Stimulated activated CD8-positive, alpha-beta memory T cell treated with anti-CD3 and anti-CD28 coated beads, Interleukin-4, amount 100 ng/mL, for 4 hours (primary cell): Measurements from ENCODE around the gene MTUS2.
"Not testable (repeated sequence)": the region's sequence is repeated elsewhere in the genome, so short reads cannot be mapped to it uniquely, and the experiment has no call there.

Experiments used
- DNase-seq, 2 donors: peaks; one replicate each; pipeline ENCODE4 v3.0.0-alpha.2; 2020; ENCODE audit warnings: low read depth in 2 of 2, low spot score in 1 of 2

Gene MTUS2

DNA sequence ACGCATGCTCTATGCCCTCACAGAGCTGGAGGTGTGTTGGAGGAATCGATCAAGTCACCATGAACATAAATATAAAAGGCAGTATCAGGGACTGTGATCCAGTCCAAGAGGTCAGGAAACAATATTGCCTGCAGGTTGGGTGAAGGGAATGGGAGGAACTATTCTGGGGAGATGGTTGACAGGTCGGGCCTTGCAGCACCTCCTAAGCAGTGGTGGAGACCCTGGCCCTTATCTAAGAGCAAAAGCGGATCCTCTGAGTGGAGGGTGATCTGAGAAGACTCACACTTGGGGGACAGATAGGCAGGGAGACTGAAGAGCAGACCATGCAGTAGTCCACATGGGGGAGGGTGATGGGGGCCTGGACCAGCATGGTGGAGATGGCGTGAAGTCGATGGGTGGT, 561.9 kb downstream of the MTUS2 start:
- no peak for DNase-seq

DNA sequence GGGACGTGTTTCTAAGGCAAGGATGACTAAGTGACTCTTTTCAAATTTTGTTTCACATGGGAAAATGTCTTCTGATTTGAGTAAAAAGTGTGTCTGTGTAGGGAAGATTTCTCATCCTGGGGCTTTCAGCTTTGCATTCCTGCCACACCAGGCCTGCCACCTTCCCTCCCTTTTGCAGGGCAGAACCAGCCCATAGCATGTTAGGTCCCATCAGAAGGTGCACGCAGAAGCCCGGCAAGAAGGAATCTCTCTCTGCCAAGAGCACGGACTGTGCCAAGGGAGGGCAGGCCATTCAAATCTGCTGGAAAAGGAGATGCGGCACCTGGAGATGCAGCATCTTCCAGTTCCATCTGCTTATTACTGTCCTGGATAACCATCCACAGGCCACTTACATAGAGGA, 563.3 kb downstream of the MTUS2 start:
- no peak for DNase-seq

DNA sequence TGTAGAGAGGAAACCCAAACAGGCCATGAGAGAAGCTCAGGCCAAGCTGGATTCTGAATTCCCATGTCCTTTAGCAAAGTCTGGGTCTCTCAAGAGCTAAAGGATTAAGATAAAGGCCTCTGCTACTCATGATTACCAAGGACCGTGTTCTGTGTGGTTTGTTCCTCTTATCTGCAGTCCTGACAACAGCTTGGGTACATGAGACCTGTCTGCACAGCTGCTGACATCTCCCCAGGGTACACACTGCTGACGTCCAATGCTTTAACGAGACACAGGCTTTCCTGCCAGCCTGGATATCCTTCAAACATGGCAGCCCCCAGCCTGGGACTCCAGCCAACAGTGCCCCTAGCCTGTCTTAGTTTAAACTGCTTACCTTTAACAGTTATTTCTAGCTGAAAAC, 564.3 kb downstream of the MTUS2 start:
- no peak for DNase-seq

DNA sequence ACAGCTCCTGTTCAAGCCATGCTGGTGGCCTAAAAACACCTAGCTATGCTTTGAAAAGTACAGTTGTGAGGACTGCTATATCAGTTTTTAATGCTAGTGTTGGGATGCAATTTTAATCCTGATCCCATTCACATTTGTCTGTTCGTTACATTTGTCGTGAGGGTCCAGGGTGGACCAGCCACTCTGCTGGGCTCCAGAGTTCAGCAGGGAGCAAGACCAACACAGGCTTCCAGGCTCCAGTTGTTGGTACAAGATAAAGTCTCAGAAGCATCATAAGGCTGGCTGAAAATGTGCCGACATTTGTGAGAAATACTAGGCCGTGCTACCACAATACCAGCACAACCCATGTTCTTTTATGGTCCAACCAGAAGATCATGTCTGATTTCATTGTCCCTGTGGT, 564.7 kb downstream of the MTUS2 start:
- DNase-seq = no peak

DNA sequence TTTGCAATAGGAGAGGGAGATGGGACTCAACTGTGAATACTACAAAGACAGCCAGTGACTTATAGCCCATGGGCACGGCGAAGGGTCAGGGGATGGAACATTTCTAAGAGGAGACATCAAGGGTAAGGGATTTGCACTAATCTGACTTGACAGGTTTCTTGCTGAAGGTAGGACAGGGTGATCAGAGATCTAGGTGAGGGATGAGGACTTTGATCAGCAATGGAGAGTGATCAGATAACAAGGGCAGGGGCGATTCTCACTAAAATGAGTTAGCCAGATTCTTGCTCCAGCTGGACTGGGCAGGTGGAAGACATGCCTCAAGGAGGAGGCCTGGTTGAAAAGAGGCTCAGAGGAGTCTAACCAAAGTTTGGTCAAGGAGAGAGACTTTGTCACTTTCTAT, 566.1 kb downstream of the MTUS2 start:
- DNase-seq = no peak

DNA sequence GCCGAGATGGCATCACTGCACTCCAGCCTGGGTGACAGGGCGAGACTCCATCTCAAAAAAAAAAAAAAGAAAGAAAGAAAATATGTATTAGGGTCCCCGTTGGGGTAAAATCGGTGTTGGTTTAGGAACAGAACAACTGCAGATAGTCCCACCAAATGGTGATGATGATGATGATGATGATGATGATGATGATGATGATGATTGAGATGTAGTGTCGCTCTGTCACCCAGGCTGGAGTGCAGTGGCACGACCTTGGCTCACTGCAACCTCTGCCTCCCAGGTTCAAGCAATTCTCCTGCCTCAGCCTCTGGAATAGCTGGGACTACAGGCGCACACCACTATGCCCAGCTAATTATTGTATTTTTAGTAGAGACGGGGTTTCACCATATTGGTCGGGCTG, 570.5 kb downstream of the MTUS2 start:
- not testable (repeated sequence) for DNase-seq

DNA sequence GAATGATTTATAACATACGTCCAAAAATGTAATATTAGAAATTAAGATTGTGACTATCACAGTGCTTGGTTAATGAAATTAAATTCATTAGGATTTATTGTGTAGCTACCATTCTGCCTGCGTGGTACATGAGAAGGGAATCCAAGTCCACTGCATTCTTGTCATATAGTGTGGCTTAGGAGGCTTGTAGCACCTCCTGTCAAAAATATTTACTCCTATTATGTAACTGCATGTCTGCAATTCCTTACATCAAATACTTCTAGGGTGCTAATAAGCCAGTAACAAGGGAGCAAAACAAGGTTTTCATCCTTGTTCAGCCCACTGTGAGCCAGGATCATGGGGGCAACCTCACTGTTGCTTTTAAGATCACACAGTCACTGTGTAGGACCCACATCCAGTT, 576.3 kb downstream of the MTUS2 start:
- no peak for DNase-seq

DNA sequence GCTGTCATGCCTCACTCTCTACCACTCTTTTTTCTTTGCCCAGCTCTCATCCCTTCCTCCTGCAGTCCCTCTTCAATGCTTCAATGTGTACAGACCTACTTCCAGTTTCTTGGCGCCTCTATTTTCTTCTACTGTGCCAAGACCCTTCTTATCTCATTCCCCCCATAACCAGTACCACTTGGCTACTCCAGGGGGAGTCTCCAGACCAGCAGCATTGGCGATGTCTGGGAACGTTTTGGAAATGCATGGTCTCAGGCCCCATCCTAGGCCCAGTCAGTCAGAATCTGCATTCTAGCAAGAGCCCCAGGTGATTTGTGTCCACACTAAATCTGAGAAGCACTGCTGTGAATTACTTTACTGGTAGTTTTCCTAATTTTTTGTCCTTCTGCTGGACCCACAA, 577.1 kb downstream of the MTUS2 start:
- DNase-seq = no peak

DNA sequence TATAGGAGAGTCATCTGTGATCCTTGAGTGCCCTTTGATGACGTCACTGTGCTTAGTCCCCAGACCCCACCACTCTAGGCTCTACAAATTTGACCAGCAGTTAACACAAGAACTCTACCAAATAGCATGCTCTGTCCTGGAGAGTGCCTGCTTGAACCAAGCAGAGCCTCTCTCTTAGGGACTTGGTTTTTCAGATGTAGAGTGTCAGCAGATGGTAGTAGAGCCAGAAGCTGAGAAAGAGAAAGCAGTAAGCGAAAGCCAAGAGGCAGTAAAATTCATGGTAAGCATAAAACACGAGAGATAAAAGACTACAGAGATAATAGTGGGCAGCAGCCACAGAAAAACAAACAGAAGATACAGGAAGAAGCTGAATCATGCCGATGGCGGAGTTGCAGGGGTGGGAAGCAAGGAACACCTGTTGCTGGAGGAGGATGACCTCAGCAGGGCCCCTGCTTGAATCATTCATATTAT, 582.1 kb downstream of the MTUS2 start:
- DNase-seq = no peak

DNA sequence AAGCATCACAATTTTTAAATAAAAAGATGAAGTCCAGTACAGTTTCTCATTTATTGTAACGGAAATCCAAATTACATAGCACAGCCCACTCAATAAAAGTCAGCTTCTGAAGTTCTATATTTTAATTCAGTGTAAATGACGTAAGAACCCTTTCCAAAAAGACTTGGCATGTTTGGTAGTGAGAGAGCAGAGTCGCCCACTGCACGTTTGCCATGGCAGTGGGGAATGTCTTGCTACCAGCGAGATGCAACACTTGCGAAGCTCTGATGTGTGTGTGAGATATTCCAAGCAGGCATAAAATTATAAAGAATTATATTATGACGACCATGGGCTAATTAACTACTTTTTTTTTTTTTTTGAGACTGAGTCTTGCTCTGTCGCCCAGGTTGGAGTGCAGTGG, 585.3 kb downstream of the MTUS2 start:
- DNase-seq = no peak

DNA sequence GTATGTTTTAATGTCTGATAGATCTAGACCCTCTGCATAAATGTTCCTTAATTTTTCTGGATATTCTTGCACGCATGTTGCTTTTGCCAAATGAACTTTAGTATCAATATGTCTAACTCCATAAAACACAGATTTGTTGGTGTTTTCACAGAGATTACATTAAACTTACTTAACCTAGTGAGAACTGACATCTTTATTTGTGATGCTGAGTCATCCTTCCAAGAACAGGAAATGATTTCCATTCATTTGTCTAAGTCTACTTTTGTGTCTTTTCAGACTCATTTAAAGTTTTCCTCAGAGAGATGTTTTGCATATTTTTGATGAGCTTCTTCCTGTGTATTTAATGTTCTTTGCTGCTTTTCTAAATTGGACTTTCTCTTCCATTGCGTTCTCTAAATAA, 591.3 kb downstream of the MTUS2 start:
- DNase-seq = no peak

DNA sequence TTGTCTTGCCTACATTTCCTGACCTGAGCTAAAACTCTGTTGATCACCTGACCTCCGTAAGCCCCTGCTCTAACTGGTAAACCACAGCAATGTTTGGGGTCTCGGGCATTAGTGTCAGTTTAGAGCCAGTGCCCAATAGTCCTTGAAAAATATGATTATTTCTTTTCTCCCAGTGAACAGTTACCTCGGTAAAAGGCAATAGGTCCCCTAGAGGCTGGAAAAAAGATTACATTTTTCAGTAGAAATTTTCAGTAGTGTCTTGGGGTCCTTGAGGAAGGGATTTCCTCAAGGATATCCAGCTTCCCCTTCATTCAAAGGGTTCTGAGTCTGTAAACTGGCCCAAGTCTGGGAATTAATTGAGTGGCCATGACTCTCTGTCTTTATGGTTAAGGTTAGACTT, 597.9 kb downstream of the MTUS2 start:
- no peak for DNase-seq

DNA sequence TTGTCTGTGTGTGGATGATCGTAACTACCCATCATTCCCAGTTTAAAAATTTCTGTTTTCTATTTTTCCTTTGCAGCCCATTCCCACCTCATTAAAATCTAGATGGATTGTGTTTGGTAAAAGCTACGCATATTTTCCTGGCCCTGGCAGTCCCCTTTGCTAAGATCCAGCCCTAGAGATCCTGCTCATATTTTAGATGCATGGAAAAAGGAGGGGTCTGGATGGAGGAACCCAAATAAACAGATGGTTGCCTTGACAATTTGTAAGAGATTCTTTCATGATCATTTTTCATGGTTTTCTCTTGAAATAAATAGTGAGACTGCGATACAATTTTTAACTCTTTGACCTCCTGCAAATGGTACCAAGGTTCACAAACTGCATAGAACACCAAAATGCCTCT, 601.0 kb downstream of the MTUS2 start:
- DNase-seq = no peak

DNA sequence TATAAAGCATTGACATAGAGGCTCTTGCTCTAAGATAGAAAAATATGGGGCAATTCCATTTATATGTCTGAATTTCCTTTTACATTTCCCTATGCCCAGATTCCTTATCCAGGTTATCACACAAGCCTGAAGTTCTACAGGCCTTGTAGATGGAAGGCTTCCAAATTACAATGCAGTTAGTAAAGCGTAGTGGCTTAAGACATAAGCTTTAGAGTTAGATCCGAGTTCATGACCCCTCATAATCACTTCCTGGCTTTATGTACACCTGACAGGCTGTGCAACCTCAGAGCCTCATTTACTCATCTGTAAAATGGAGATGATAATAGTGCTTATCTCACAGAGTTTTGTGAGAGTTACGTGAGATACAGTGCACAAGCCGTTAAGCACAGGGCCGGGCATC, 601.9 kb downstream of the MTUS2 start:
- DNase-seq = no peak

DNA sequence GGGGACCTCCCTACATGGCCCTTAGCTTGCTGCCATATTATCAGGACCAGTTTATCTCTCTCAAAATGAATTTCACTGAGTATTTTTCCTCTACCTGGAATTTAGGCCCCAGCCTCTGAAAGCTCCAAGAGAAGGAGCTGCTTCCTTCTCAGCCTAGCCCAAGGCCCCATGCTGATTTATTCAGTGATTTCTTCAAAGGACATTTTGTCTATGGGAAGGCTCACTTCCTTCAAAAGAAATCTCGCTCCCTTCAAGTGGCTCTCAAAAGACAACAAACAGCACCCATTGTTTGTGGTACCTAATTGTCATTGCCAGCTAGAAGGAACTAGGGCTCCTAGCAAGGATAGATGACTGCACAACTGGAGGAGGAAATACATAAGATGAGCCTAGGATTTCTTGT, 602.9 kb downstream of the MTUS2 start:
- no peak for DNase-seq

DNA sequence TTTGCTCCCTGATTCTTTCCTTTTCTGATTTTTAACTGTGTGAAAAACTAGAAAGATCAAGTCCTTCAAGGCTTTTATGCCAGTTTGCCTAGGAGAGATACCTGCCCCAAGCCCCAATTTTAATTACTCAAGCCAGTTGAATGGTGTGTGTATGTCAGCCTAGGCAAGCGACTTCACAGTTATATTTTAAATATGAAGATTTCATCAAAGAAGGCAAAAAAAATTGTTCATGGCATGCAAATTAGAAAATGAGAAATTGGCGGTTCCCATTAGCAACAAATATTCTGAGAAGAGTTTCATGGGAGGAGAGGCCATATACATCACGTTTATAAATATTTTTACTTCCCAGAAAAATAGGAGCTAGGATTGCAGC, 607.8 kb downstream of the MTUS2 start:
- DNase-seq = no peak

DNA sequence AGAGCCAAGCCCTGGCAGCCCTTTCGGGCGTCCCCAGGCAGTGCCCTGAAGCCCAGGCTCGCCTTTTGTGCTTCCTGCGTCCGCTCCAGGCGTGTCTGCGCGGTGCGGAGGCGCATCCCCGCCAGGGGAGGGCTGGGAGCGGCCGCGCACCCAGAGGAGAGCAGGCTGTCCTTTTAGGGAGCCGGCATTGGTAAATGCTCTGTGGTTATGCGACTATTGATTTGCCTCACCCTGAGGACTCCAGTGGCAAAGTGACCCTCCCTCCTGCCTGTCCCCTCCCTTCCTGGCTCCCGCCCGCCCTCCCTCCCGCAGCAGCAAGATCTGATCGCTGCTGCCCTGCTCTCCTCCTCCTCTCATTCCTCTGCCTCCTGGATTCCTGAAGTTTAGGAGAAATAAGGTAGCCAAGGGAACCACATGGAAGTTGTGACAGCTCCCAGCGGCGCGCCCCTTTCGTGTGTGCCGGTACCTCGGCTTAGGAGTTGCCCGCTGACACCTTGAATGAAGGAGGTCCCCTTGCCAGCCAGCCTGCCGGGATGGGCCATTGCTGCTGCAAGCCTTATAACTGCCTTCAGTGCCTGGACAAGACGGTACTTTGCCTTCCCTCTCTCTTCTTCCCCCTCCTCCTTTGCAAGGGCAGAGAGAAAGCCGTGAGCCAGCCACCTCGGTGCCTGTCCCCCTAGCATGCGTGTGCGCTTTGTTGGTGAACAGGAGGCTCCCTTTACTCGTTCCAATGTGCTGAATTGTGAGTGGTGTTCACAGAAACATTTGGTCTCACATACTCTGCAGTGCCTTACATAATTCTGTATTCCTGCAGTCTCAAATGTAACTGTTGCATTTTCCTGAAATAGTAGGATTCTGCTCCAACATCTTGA, 608.4 kb downstream of the MTUS2 start:
- DNase-seq = no peak

DNA sequence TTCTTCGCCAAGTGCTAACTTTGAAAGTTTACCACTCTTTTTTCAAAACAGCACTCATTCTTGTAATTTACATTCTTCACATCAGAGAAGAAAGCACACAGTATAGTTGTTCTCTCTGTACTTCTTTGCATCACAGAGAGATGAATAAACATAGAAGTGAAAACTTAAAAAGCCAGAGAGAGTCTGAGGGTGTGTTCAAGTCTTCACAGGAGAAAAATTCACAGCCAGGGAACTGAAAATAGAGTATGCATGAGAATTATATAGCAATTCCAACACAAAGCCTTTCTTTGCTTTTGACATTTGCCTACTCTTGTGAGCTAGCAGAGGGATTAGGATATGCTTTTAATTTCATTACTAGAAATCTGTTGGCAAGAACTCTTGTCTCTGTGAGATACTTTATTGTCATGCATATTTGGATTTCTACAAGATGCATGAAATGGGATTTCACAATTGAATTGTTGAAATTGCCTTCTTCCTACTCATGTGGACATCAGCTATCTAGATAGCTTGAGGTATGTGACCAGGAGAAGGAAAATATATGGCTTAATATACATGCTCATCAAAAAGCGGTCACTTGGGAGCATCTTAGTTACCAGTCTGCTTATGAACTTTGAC, 609.3 kb downstream of the MTUS2 start:
- DNase-seq = no peak

DNA sequence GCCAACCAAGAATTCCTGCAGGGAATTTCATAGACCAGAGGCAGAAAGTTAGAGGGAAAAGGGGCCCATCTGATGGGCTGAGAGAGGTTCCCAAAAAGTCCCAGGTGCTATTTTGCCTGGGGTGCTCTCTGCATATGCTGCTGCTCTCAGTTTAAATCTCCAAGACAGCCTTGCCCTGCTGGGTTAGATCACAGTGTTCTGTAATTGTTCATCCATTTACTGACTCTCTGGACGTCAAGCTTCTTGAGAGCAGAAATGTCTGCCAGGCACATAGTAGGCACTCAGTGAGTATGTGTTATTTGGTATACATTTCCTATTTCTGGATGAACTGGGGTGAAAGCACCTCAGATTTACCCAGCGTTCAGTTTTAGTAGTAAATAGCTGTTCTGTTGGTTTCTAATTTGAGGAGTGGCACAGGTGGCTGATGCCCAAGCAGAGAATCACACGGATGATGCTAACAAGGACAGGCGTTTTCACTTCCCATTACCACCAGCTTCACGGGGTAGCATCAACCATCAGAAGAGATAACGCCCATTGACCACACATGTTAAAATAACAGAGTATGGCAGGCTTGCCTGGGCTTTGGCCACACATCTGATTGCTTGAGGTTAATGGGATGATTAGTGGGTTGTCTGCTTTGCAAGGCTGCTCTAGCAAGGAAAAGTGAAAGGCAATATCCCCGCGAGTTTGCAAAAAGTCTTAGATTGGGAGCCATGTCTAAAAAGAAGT, 614.2 kb downstream of the MTUS2 start:
- no peak for DNase-seq

DNA sequence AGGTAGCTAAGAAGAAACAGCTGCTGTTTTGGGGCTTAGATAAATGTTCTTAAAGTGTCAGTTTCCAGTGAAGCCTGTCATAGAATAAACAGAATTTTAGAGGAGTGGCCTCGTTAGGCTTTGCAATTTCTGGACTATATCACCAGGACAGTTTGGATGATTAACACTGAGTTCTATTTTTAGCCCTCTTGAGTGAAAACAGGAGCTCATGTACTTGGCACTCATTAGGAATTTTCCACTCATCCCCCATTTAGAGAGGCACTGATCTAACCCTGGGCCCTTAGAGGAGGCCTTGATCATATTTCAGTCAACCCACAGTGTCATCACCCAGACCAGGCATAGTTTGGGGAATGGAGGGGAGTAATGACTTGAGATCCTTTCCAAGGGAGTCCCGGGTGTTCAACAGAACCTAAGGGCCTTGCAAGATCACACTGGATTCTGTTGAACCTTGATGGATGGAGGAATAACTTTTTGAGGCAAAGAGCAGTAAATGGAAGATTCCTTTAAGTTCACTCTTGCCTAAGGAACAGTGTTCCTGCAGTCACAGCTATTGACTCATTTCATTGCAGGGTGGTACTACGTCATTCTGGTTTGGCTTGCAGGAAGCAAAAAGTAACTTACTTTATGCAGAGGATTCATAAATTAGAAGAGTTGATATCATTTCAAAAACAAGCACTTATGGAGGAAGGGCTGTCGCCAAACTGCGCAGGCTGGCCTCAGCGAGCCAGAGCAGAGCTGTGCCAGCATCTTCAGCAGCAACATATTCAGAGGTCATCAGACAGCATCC, 615.2 kb downstream of the MTUS2 start:
- no peak for DNase-seq

DNA sequence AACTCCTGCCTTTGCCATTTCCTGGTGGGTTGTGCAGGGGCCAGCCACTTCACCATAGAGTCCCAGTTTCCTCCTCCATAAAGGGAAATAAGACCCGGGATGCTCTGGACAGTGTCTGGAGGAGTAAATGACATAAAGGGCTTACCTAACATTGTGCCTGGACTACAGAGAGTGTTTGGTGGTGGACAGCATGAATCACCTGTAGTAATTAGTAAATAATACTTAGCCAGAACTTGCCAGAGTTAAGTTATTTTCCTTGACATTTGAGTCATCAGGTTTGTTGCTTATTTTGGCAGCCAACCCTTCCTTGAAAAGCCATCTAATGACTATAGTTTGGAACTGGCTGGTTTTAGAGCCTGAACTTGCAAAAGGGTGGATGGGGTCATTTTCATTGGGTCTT, 616.2 kb downstream of the MTUS2 start:
- DNase-seq = no peak
